Breast epithelium (tissue), 3 donors: ENCODE results near the gene NCKAP1.

ENCODE experiments used
- CTCF ChIP-seq, 3 donors: fragments of 450-650 bp; IDR thresholded peaks; one replicate each; pipeline ENCODE4 v1.5.1; 2016 to 2017; ENCODE audit warnings: antibody characterized with exemption in 3 of 3, mild to moderate bottlenecking in 3 of 3, moderate library complexity in 3 of 3
- POLR2A ChIP-seq: fragments of 450-650 bp; IDR thresholded peaks from one replicate; pipeline ENCODE4 v1.6.1; 2016; ENCODE audit warnings: antibody characterized with exemption, mild to moderate bottlenecking, moderate library complexity

GRCh38 chr2:182970486-182970885 is 67.8 kb downstream of the NCKAP1 start:
- TF ChIP-seq CTCF (IDR thresholded peaks at IDR 0.05) (no peak), POLR2A (no peak)
